GM12892 (cell line): ENCODE measurements around the gene MYL10.
"Not testable (repeated sequence)": the region's sequence is repeated elsewhere in the genome, so short reads cannot be mapped to it uniquely, and the experiment has no call there.

Experiments used
- POLR2A ChIP-seq: IDR thresholded peaks from 2 replicates; pipeline ENCODE4 v1.6.1; 2011; ENCODE audit warnings: low read depth, low read length, control low read depth
- POLR2AphosphoS5 ChIP-seq: IDR thresholded peaks from 2 replicates; pipeline ENCODE4 v1.6.1; 2011; ENCODE audit warnings: low read depth, low read length, control low read depth

DNA sequence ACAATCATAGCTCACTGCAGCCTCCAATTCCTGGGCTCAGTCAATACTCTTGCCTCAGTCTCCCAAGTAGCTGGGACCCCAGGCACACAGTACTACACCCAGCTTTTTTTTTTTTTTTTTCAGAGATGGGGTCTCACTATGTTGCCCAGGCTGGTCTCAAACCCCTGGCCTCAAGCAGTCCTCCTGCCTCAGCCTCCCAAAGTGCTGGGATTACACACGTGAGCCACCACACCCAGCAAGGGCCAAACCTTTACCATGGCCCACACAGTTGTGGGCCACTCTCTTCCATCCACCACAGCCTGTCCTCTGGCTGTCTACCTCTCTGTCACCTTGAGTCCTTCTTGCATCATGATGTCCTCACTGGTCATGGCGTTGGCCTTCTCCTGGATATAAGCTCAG lies 24.2 kb downstream of the MYL10 start:
- TF ChIP-seq POLR2A, POLR2AphosphoS5: not testable (repeated sequence)
